ENCODE data around the gene HUS1.

Gene HUS1

GRCh38 chr7:47915616-47915976 lies 63.8 kb downstream of the HUS1 start:
- DNase-seq, result no peak

- peak; percentile 87 for DNase-seq
Measured at GRCh38 chr7:47914717-47915615, 64.4 kb downstream of the HUS1 start.
